COR-L47 (cell line): ENCODE measurements around the gene CDKN1B.

Source experiments
- DNase-seq: peaks from one replicate; lab custom pipeline; 2025; lab: John Stamatoyannopoulos, UW

The CDKN1B gene

DNA sequence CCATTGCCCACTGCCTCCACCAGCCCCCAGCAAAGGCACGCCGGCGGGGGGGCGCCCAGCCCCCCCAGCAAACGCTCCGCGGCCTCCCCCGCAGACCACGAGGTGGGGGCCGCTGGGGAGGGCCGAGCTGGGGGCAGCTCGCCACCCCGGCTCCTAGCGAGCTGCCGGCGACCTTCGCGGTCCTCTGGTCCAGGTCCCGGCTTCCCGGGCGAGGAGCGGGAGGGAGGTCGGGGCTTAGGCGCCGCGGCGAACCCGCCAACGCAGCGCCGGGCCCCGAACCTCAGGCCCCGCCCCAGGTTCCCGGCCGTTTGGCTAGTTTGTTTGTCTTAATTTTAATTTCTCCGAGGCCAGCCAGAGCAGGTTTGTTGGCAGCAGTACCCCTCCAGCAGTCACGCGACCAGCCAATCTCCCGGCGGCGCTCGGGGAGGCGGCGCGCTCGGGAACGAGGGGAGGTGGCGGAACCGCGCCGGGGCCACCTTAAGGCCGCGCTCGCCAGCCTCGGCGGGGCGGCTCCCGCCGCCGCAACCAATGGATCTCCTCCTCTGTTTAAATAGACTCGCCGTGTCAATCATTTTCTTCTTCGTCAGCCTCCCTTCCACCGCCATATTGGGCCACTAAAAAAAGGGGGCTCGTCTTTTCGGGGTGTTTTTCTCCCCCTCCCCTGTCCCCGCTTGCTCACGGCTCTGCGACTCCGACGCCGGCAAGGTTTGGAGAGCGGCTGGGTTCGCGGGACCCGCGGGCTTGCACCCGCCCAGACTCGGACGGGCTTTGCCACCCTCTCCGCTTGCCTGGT, at the start of gene CDKN1B:
Gene CDKN1B (plus strand): TSS at position 576 of the 793 bp plus-strand sequence. CDS start 472 bp downstream, outside the sequence.
- DNase-seq = peak; percentile 84

DNA sequence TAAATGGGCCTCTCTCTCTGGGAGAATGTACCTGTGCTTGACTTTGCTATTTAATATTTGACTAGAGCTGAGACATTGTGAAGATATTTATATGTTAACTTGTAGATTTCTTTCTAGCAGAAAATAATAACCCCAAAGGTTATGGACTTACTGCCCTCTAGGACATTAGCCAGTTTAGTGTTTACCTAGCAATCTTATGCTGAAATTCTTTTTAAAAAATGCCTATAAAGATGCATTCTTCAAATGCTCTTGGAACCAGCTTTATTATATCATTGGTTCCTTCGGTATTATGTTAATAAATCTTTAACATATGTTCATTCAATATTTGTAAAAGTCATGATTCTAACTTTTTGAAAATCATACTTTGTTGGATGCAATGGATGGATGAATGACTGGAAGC, 49.2 kb upstream of the CDKN1B start:
- DNase-seq = no peak

DNA sequence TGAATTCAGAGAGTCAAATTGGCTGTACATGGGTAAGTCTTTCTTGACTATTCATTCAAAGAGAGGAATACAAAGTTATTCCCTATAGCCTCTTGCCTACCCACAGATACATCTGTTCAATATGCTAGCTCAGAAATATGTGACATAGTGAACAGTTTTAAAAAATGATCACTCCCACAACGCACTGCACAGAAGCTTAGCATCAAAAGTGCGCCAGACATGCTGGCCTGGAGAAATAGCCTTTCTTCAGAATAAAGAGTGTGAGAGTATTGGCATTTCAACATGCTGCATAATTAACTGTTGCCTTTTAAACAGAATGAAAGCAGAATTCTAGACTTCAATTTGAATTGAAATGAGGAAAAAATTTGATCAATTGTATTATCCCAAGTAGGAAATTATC, 48.1 kb upstream of the CDKN1B start:
- no peak for DNase-seq

DNA sequence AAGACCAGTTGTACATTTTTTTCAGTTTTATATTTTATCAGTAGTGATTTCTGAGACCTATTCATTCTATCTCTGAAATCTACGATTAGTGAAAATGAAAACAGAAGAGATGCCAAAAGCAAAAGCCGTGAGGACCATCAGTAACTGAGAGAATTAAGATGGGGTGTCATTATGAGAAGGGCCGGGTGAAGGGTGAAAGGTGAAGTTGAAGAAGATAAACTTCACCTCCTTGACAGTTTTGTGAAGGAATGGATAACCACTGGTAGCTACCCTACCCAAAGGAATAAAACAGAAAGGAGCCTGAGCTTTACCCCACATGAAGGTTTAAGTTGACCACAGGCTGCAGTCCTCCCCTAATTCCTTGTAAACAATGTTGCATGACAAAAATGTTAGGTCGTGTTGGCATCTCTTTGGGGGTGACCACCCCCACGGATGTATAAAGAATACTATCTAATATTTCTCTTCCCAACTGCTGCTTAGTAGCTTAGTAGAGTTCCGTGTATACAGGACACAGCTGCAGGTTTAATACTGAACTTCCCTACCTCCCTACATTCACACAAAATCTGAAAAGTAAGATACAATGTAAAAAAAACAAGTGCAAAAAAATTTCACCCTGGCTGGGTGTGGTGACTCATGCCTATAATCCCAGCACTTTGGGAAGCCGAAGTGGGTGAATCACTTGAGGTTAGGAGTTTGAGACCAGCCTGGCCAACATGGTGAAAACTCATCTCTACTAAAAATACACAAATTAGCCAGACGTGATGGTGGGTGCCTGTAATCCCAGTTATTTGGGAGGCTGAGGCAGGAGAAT, 45.1 kb upstream of the CDKN1B start:
- DNase-seq = no peak

DNA sequence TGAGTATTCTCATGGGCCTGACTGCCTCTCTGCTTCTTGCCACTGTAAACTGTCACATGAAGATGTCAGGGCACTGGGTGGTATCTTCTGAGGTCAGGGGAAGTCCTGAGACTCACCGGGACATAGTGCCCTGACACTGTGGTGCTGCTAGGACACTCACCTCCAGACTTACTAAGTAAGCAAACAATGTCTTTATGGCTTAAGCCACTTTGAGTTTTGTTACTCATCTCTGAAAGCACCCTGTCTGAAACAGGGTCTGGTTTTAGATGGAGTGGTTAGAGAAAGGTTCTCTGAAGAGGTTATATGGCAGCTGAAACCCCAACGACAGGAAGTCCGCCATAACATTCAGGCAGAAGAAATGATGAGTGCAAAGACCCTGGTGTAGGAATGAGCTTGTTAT, 43.9 kb upstream of the CDKN1B start:
- no peak for DNase-seq

DNA sequence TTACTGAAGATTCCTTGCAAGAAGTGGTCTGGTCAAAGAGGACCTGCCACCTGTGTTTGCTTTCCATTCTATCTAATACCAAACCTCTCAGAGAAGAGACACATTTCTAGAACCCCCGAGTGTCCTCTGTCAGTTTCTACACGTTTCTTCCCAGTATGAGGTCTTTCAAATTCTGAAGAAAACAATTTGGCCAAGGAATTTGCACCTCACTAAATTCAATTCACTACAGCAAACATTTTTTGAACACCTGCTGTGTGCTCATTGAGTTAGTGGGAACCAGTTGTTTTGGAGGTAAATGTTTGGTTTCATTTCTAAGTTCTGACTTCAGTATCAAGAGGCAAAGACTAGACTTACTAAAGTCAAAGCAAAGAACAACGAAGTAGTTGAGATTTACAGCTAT, 40.6 kb upstream of the CDKN1B start:
- no peak for DNase-seq

DNA sequence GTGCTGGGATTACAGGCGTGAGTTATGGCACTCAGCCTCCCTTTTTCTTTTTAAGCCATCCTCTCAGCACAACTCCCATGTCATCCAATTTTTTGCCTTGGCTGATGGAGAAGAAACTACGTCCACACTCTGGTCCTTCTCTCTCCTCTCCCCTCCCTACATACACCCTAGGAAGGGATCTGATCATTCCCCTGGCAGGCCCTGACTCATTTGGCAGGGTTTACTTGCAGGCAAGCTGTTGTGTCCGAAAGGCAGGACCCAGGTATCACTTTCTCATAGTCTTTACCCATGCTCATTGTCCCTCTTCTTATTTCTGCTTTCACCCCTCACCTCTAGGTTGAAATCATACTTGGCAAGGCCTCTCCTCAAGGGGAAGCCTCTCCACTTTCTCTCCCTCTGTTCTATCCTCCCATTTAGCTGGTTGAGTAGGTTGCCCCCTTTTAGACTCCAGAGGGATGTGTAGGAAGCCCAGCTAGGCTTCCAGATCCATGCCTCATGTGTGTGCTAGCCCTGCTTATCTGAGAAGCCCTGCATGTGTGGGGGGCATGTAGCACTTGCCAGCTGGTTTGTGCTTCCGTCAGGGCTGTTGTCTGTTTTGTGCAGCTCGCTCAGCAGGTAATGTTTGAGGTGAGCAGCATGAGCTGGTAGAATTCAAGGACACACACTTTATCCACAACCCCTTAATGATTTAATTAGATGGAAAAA, 36.0 kb upstream of the CDKN1B start:
- DNase-seq = peak; percentile 38

DNA sequence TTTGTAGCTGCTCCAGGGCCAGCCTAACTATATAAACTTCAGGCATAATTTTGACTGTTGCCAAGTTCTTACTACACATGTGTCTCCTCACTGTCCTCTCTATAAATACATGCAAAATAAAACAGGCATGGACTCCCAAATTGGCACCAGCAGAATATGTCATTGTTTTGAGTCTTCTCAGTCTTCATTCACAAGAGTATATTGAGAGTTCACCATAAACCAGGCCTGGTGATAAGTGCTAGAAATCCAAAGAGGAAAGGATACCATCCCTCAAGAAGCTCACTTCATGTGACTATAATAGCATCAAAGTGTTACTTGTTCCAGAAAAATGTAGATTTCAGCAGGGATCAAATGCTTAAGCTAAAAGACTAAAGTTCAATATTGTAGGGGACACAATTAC, 34.9 kb upstream of the CDKN1B start:
- DNase-seq = no peak

DNA sequence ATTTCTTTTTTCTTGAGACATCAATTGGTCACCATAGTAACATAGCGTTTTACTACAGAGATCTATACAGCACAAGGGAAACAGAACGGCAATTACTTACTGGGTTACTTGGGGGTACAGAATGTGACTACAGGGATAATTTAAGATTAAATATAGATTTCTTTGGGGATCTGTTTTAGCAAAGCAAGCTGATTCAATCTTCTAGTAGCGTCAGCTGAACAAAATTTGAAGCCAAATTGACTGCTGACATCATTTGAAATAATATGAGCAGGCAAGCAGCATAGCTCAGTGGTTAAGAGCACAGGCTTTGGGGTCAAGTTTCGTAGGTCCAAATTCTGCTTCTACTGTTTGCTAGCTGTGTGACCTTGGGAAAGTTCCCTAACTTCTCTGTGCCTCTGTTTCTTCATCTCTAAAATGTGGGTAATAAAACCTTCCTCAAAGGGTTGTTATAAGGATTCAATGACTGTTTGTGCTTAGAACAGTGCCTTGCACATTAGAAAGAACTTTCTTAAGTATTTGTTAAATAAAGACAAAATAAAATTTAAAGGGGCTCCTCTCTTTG, 34.0 kb upstream of the CDKN1B start:
- DNase-seq = no peak

DNA sequence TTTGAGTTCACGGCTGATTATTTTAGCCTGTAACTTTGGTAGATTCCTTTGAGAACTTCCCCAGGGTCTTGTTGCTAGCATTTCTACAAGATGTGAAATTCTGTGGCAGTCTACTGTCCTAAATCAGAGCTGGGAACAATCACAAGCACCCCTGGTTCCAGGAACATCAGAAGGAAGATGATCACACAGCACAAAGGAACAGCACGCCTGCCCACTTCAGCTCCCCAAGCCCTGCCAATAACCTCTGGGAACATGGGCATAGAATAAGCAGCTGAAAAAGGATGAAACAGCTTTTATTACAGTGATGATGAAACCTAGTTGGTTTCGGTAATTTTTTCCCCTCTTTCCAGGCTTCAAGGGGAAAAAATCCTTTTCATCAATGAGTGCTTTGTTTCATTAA, 33.4 kb upstream of the CDKN1B start:
- DNase-seq = no peak

DNA sequence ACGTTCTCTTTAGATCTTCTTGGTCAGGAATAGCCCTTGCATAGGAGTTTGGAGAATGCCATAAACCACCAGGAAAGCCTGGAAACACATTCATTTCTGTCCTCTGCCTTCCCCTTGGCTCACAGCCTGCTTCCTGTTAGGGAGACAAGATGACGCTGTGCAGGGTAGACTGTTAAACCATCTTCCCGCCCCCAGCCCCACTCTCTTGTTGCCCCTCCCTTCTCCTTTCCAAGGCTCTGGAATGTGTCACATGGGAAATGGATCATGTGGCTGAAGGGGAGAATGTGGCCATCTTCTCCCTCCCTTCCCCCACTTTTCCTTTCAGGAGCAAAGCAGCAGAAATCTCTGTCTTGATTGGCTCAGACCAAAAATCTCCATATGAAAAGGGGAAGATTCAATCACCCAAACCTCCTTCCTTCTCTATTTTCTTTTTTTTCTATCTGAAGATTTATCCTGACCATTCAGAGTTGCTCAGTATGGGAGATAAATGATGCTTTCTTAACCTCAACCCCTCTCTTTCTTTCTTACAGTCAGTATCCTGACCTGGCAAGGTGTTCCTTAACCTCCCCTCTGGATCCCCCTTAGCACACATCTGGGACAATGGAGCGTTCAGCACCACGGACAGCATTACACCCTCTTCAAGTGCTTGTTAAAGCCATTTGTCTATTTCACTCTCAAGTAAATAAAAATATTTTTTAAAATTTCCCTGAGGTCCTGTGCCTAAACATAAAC, 32.6 kb upstream of the CDKN1B start:
- DNase-seq = peak; percentile 87

DNA sequence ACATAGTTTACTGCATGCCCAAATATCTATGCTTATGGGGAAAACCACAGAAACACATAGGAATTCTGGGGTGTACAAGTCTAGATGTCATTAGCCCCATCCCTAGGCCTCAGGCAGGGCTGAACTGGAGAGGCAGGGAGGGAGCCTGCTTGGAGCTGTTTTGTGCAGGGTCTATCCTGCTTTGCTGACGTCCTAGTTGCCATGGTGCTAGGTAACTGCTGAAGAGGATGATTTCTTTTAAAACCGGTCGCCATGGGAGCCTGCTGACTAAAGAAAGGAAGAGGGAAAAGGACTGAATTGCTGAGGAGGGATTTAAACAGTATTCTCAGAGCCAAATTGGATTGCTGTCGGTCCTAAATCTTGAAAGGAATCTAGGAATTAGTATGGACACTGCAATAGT, 31.9 kb upstream of the CDKN1B start:
- peak; percentile 48 for DNase-seq

DNA sequence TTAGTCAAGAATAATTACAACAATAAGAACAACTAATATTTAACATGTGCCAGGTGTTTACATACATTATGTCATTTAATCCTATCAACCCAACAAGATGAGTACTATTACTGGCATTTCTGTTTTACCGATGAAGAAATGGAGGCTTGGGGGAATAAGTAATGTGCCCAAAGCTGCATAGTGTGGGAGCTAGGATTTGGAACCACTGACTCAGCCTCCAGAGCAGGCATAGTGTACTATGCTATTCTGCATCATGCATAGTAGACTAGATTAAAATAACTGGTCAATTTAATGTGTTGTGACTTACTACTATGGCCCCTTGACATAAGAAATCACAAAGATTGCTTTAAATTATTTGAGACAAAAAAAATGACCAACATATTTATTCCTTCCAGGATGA, 30.7 kb upstream of the CDKN1B start:
- no peak for DNase-seq

DNA sequence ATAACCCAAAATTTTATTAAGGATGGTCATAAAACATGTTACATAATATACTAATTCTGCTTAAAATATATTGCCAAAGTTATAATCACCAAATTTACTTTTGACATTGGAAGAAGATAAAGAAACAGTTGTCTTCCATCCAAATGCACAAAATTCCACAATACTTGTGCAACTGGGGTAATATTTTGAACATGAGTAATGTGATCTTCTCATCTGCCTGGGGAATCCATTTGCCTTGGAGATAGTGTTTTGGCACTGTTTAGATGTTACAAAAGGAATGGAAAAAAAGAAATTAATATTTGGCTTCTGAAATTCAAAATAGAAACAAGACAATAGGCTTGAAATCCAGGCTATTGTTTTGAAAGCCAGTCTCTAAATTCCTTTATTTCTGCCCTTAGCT, 30.2 kb upstream of the CDKN1B start:
- DNase-seq = no peak

DNA sequence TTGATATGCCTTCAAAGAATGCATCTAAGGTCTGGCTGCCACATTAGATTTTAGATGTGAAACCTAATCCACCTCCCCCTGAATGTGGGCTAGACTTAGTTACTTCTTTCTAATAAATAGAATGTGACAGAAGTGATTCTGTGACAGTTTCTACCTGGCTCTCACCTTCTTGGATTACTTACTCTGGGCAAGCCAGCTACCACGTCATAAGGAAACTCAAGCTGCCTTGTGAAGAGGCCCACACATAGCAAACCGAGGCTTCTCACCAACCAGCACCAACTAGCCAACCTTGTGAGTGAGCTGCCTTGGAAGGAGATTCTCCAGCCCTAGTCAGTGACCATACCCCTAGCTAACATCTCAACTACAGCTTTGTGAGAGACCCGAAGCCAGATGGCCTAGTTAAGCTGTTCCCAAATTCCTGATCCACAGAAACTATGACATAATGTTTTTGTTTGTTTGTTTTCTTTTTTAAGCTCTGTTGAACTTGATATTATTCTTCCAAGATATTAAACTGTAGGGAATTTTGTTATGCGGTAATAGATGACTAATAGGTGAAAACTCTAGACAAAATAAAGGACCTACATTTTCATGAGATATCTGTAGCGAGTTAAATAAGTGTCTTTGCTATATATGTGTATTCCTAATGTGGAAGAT, 27.4 kb upstream of the CDKN1B start:
- DNase-seq = no peak

DNA sequence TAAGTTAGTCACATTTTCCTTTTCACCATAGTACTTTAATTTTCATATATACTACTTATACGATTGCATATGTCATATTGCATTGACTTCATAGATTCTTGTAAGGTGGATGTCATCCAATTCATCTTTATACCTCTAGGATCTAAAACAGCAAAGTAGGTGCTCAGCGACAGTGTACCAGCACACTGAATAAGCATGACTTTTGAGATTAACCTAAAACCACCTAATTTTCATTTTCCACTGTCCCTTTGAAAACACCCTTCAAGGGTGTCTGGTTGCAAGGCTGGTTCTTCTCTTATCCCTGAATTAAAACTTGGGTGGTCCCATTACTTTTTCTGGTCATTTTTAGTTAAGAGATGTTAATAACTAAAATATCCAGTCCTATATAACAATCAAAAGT, 25.6 kb upstream of the CDKN1B start:
- DNase-seq = no peak

DNA sequence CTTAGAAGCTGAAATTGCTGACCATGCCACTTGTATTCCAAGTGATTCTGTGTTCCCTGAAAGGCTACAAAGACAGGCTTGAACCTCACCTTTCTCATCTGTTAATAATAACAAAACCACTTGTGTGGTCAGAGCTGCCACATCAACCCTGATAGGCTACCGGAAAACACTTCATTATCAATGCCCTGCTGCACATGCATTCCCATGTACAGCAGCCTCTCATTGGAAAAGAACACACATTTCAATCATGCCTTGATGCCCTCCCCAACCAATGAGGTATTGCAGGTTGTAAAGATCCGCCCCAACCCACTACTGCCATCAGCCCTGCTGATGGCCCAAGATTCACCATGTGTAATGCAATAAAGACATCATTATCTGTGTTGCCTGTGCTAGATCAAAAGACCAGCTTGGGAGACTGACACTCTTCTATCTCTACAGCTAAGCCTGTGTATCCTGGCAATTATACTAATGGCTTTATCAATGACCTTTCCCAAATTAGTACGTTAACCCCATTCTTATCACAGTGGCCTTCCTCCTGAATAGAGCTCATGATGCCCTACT, 24.0 kb upstream of the CDKN1B start:
- DNase-seq = no peak

DNA sequence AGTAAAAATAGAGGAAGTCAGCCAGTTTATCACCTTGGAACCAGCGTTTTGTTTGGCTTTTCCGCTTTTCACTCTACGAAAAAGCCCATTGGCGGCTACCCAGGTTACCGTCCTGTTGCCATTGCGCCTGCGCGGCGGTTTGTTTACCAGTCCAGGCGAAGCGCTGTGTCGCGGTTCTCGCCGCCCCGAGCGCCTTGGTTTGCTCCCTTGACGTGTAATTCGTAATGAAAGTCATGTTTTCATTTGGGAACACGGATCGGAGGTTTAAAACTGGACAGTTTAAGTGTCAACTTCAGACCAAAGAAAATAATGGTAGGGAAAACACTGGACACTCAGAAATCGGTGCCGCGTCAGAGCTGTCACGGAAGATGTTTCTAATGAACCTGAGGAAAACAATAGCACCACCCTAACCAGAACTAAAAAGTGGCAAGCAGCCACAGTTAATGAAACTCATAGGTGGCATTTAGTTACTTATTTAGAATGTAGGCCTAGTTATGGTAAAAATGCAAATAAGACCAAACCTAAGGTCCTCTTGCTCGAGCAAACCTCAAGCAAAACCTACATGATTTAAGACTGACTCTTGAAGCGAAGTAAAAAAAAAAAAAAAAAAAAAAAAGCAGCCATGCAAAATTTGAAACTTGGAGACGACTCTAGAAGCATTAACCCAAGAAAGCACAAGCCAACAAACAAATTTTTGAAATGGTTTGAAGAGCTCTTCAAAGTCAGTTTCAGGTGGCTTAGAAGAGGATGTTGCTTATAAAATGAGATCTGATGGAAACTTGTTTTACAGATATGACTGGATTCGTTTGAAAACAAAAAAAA, 20.4 kb upstream of the CDKN1B start:
- peak; percentile 63 for DNase-seq

DNA sequence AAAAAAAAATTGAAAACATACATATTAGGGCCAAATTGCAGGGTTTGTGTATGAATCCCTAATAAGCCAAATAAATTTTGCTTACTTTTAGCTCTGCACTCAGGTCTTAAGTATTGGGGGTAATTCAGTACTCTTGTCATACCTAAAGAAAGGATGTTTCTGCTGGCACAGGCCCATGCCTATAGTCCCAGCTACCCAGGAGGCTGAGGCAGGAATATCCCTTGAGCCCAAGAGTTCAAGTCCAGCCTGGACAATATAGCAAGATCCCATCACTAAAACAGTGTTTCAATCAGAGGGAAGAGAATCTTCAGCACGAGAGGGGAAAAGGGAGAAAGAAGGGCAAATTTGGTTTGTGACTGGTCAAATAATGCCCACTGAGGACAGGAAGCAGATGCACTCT, 17.8 kb upstream of the CDKN1B start:
- no peak for DNase-seq

DNA sequence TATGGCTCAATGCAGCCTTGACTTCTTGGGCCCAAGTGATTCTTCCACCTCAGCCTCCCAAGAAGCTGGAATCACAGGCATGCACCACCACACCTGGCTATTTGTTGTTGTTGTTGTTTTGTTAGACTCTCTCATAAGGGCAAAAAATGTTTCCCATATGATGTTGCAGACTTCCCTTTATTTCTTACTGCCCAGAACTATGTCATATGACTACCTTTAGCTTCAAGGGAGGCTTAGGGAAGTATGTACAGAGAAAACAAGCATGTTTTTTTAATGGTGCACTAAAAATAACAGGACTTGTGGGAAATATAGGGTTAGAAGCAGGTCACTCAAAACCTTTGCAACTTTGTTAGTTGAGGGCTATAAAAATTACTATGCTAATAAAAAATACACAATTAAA, 16.9 kb upstream of the CDKN1B start:
- no peak for DNase-seq
